Embryonic facial prominence (tissue), 1 donor: ENCODE data around the gene PRDM13.
"Not testable (repeated sequence)": the region's sequence is repeated elsewhere in the genome, so short reads cannot be mapped to it uniquely, and the experiment has no call there.

Experiments
- DNase-seq: peaks from one replicate; pipeline ENCODE4 v3.0.0-alpha.2; 2016; ENCODE audit errors: extremely low spot score

The PRDM13 gene

GRCh38 chr6:99629293-99629692 lies 22.7 kb downstream of the PRDM13 start:
- DNase-seq, result no peak

GRCh38 chr6:99637629-99638028 lies 31.0 kb downstream of the PRDM13 start:
- DNase-seq, result no peak

- not testable (repeated sequence) for DNase-seq
Observed at GRCh38 chr6:99638358-99638757, 31.7 kb downstream of the PRDM13 start.

- DNase-seq, result no peak
Observed at GRCh38 chr6:99641270-99641669, 34.6 kb downstream of the PRDM13 start.

GRCh38 chr6:99645986-99646385 lies 39.4 kb downstream of the PRDM13 start:
- DNase-seq, result no peak

- DNase-seq, result not testable (repeated sequence)
Observed at GRCh38 chr6:99650091-99650571, 43.5 kb downstream of the PRDM13 start.

GRCh38 chr6:99660206-99660605 lies 53.6 kb downstream of the PRDM13 start:
- DNase-seq, result no peak

- DNase-seq, result no peak
Observed at GRCh38 chr6:99661870-99662269, 55.2 kb downstream of the PRDM13 start.

- DNase-seq, result no peak
Observed at GRCh38 chr6:99662616-99663015, 56.0 kb downstream of the PRDM13 start.
